ENCODE data around the gene NAIF1.
"Not testable (repeated sequence)": the region's sequence is repeated elsewhere in the genome, so short reads cannot be mapped to it uniquely, and the experiment has no call there.

Gene NAIF1

DNA sequence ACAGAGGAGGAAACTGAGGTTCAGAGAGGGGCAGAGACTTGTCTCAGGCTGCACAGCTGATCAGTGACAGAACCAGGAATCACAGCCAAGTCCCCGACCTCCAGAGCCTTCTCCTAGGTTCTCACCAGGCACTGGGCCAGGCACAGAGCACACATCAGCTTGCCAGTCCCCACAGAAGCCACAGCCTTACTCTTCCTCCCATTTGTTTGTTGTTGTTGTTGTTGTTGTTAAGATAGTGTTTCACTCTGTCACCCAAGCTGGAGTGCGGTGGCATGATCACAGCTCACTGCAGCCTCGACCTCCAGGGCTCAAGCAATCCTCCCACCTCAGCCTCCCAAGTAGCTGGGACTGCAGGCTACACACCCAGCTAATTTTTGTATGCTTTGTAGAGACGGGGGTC, 41.4 kb downstream of the NAIF1 start:
- DNase-seq = no peak

DNA sequence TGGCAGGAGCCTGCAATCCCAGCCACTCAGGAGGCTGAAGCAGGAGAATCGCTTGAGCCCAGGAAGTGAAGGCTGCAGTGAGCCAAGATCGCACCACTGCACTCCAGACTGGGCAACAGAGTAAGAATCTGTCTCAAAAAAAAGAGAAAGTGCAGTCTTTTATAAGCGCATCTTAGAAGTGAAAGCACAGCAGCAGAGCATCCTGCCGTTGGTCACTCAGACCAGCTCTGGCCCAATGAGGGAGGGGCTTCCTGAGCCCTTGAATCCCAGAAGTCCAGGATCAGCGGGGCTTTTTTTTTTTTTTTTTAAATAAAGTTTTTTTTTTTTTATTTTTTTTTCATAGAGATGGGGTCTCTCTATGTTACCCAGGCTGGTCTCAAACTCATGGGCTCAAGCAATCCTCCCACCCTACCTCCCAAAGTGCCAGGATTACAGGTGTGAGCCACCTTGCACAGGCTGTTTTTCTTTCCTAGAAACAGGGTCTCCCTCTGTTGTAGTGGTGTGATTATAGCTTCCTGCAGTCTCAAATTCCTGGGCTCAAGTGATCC, 42.3 kb downstream of the NAIF1 start:
- DNase-seq = no peak

DNA sequence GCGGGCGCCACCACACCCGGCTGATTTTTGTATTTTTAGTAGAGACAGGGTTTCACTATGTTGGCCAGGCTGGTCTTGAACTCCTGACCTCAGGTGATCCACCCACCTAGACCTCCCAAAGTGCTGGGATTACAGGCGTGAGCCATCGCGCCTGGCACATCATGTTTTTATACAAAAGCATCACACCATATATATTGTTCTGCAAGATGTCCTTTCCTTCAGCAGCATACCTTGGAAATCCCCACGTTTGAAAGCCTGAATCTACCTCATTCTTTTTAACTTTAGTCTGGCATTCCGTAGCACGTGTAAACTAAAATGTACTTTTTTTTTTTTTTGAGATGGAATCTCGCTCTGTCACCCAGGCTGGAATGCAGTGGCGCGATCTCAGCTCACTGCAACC, 43.4 kb downstream of the NAIF1 start:
- DNase-seq = not testable (repeated sequence)

DNA sequence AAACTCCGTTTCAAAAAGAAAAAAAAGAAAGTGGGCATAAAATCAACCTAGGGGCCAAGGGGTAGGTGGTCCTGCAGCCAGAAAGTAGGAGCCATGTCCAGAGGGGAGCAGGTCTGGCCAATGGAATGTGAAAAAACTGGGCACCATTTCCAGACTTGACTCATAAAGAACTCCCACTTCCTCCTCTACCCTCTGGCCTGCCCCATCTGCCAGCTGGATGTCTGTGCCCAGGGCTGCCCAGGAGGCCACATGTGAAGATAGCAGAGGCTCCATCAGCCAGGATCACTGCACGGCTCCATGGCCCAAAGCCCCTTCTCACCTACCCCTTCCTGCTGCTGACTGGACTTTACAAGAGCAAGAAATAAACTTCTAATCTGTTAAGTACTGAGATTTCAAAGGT, 44.2 kb downstream of the NAIF1 start:
- DNase-seq = no peak

DNA sequence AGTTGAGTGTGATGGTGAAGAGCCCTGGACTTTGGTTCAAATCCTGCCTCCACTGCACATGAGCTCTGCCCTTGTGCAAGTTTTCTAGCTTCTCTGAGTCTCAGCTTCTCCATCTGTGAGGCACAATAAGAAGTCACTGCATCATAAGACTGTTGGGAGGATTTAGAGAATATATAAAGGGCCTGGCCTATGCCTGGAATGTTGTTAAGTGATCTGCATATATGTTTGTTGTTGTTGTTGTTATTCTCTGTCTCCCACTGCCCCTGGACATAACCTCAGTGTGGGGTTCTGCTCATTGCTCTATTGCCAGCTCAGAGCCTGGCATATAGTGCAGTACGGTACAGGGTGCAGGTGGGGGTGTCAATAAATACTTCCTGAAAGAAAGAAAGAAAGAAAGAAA, 46.0 kb downstream of the NAIF1 start:
- no peak for DNase-seq

DNA sequence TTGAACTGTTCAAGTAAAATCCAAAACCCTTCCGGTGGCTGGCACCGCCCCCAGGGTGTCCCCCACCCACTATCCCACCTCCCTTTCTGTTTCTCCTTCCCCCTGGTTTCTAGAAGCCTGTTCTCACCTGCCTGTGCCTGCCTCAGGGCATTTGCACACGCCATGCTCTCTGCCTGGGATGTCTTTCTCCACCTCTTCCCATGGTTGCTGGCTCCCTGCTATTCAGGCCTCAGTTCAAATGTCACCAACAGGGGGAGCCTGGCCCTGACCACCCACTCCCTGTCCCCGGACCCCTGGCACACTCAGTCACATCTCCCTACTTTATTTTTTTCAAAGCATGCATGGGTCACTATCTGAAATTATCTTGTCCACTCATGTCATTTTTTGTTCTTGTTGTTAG, 46.4 kb downstream of the NAIF1 start:
- no peak for DNase-seq

DNA sequence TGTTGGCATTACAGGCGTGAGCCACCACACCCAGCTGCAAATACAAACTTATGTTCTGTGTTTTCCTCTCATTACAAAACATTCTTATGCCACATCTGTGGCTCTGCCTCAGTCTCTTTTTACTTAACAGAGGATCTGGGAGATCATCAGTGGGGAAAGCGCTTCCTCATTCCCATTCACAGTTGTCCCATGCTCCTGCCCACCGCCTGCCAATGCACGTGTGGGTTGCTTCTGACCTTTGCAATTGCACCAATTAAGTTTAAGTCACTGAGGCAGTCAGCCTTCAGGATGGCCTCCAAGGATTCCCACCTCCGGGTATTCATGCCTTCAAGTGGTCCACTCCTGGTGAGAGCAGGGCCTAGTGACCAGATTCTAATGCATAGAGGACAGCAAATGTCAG, 51.4 kb downstream of the NAIF1 start:
- DNase-seq = no peak

Data from NCI-H748 treated with DMSO at 0.1 percent for 48 hours (cell line).